Measurements from ENCODE around the gene SDF4.

Gene SDF4

DNA sequence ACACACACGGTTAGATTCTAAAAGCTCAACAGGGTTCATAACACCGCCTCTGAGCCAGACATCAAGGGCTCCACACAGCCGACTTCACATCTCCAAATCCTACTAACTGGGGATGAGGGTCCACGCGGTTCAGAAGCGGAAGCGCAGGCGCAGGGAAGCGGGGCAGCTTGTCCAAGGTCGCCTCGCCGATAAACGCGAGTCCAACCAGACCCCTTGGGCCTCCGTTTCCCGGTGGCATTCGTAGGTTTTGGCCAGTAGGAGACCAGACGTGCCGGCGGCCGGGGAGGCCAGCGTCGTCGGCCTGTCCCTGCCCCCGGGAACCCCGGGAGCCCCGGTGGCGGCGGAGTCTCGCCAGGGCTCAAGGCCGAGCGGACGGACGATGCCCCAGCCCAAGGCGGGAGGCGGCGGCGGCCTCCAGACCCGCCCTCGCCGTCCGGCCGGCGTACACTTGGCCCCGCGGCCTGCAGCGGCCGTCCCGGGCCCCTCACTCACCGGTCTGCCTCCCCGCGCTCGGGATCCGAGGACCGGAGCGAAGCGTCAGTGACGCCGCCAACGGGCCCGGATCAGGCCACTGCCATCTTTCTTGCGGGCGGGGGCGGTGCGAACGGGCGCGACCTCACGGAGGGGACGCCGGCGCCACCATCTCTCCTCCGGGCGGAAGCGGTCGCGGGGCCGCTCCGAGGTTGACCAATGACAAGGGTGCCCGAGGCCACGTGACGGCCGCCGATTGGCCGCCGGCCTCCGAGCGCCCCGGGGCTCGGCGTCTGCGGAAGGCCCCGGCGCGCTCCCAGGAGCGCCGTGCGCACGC is at the start of gene SDF4:
Gene SDF4, minus strand, starts transcription at position 602 of the 808 bp plus-strand sequence. CDS start 3,229 bp downstream, outside the sequence.
- TF ChIP-seq, protein P1, sequence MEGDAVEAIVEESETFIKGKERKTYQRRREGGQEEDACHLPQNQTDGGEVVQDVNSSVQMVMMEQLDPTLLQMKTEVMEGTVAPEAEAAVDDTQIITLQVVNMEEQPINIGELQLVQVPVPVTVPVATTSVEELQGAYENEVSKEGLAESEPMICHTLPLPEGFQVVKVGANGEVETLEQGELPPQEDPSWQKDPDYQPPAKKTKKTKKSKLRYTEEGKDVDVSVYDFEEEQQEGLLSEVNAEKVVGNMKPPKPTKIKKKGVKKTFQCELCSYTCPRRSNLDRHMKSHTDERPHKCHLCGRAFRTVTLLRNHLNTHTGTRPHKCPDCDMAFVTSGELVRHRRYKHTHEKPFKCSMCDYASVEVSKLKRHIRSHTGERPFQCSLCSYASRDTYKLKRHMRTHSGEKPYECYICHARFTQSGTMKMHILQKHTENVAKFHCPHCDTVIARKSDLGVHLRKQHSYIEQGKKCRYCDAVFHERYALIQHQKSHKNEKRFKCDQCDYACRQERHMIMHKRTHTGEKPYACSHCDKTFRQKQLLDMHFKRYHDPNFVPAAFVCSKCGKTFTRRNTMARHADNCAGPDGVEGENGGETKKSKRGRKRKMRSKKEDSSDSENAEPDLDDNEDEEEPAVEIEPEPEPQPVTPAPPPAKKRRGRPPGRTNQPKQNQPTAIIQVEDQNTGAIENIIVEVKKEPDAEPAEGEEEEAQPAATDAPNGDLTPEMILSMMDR (conservative IDR thresholded peaks at IDR 0.05): no peak
- TF ChIP-seq ZFX (IDR thresholded peaks at IDR 0.05): peak; percentile 78; the same call in 1 of the 2 replicates
- peak within 1 kb of the TSS; percentile 100 for H3K27ac ChIP-seq

- peak overlapping the region; percentile 52 for H3K27ac ChIP-seq
- no peak for TF ChIP-seq ZFX (IDR thresholded peaks at IDR 0.05)
- TF ChIP-seq, protein P1 (conservative IDR thresholded peaks at IDR 0.05): no peak
Observed at GRCh38 chr1:1280782-1281481, 49.1 kb upstream of the SDF4 start.

GRCh38 chr1:1279028-1279427 is 47.2 kb upstream of the SDF4 start:
- no peak overlapping the region for H3K27ac ChIP-seq
- TF ChIP-seq, protein P1 (conservative IDR thresholded peaks at IDR 0.05): no peak
- TF ChIP-seq ZFX (IDR thresholded peaks at IDR 0.05): no peak

GRCh38 chr1:1278620-1279019 is 46.8 kb upstream of the SDF4 start:
- no peak overlapping the region for H3K27ac ChIP-seq

DNA sequence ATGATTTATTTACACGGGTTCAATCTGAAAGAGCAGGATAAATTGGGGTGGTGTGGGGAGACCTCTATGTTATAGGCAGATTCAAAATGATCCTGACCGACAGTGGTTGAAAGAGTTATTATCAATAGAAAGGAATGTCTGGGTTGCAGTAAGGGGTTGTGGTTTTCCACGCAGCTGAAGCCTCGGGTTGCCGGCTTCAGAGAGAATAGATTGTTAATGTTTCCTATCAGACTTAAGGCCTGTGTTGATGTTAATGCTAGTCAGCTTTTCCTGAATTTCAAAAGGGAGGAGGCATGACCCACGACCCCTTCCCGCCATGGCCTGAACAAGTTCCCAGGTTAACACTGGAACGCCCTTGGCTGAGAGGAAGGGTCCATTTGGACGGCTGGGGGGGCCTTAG is 44.0 kb upstream of the SDF4 start:
- H3K27ac ChIP-seq: no peak overlapping the region
- no peak for TF ChIP-seq ZFX (IDR thresholded peaks at IDR 0.05)
- TF ChIP-seq, protein P1 (conservative IDR thresholded peaks at IDR 0.05): no peak

More at GRCh38 chr1:1278620-1279019, 46.8 kb upstream of the SDF4 start:
- TF ChIP-seq, protein P1 (conservative IDR thresholded peaks at IDR 0.05): no peak
- TF ChIP-seq ZFX (IDR thresholded peaks at IDR 0.05): no peak

- TF ChIP-seq ZFX (IDR thresholded peaks at IDR 0.05): no peak
- TF ChIP-seq, protein P1 (conservative IDR thresholded peaks at IDR 0.05): no peak
- peak overlapping the region; percentile 95; the same call in 1 of the 2 replicates for H3K27ac ChIP-seq
Observed at GRCh38 chr1:1274931-1275431, 43.2 kb upstream of the SDF4 start.
